Erythroblast (primary cell): Measurements from ENCODE around the gene KLKB1.
"Not testable (repeated sequence)": the region's sequence is repeated elsewhere in the genome, so short reads cannot be mapped to it uniquely, and the experiment has no call there.

Source experiments
- DNase-seq, 2 experiments: peaks; one replicate each; lab custom pipeline; 2025; lab: John Stamatoyannopoulos, UW
- GATA1 ChIP-seq: IDR thresholded peaks from 2 replicates; pipeline ENCODE4 v1.6.1; 2011; ENCODE audit warnings: low read depth, mild to moderate bottlenecking, control low read depth, low read length, moderate library complexity
- POLR2A ChIP-seq: IDR thresholded peaks from 2 replicates; pipeline ENCODE4 v1.6.1; 2011; ENCODE audit warnings: mild to moderate bottlenecking, low read length

KLKB1 gene

DNA sequence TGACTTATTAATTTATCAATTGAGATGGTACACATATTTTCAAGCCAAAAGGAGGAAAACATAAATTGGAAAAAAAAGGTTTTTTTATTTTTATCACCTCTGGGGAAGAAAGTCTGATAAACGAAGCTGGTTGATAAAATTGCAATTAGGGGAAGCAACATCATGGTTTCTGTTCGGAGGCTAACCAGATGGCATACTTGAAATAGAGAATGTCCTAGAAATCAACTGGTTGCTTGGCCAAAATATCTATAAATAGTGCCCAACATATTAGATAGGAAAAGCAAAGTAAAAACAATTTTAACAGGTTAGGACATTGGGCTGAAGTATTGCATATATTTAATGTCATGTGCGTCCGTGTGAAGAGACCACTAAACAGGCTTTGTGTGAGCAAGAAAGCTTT lies 14.3 kb downstream of the KLKB1 start:
- TF ChIP-seq GATA1 (no peak), POLR2A (no peak)
- DNase-seq: no peak

DNA sequence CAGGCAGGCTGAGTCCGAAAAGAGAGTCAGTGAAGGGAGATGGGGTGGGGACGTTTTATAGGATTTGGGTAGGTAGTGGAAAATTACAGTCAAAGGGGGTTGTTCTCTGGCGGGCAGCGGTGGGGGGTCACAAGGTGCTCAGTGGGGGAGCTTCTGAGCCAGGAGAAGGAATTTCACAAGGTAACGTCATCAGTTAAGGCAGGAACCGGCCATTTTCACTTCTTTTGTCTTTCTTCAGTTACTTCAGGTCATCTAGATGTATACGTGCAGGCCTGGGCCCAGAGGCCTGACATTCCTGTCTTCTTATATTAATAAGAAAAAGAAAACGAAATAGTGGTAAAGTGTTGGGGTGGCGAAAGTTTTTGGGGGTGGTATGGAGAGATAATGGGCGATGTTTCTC lies 14.7 kb downstream of the KLKB1 start:
- not testable (repeated sequence) for DNase-seq

DNA sequence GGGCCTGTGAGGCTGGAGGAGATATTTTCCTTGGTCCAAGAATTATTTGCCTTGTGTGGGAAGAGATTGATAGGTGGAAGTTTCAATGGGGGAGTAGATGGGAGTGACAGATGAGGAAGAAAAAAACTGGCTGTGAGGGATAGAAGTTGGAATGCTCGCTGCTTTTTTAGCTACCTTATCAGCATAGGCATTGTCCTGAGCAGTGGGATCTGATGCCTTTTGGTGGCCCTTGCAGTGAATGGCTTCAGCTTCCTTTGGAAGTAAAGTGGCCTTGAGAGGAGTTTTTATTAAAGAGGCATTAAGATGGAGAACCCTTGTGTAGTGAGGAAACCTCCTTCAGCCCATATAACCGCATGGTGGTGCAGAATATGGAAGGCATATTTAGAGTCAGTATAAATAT lies 16.0 kb downstream of the KLKB1 start:
- no peak for DNase-seq
- TF ChIP-seq GATA1 (no peak), POLR2A (no peak)

- no peak for DNase-seq
- TF ChIP-seq GATA1: no peak
- no peak for TF ChIP-seq POLR2A
Observed at GRCh38 chr4:186244835-186245234, 17.5 kb downstream of the KLKB1 start.

DNA sequence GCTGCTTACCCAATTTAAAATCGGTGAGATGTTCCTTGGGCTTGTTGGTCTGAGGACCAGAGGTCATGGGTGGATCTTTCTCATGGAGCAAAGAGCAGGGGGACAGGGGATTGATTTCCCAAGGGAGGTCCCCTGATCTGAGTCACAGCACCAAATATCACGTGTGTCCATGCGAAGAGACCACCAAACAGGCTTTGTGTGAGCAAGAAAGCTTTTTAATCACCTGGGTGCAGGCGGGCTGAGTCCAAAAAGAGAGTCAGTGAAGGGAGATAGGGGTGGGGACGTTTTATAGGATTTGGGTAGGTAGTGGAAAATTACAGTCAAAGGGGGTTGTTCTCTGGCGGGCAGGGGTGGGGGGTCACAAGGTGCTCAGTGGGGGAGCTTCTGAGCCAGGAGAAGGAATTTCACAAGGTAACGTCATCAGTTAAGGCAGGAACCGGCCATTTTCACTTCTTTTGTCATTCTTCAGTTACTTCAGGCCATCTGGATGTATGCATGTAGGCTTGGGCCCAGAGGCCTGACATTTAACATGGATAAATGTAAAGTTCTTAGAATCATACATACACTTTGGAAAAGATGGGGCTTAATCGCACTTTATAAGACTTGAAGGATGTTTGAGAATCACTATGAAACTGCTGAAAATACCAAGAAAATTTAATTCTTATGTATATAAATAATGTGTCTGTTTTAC lies 19.9 kb downstream of the KLKB1 start:
- DNase-seq: not testable (repeated sequence)

- TF ChIP-seq GATA1 (no peak), POLR2A (no peak)
- no peak for DNase-seq
Observed at GRCh38 chr4:186248643-186249042, 21.3 kb downstream of the KLKB1 start.

DNA sequence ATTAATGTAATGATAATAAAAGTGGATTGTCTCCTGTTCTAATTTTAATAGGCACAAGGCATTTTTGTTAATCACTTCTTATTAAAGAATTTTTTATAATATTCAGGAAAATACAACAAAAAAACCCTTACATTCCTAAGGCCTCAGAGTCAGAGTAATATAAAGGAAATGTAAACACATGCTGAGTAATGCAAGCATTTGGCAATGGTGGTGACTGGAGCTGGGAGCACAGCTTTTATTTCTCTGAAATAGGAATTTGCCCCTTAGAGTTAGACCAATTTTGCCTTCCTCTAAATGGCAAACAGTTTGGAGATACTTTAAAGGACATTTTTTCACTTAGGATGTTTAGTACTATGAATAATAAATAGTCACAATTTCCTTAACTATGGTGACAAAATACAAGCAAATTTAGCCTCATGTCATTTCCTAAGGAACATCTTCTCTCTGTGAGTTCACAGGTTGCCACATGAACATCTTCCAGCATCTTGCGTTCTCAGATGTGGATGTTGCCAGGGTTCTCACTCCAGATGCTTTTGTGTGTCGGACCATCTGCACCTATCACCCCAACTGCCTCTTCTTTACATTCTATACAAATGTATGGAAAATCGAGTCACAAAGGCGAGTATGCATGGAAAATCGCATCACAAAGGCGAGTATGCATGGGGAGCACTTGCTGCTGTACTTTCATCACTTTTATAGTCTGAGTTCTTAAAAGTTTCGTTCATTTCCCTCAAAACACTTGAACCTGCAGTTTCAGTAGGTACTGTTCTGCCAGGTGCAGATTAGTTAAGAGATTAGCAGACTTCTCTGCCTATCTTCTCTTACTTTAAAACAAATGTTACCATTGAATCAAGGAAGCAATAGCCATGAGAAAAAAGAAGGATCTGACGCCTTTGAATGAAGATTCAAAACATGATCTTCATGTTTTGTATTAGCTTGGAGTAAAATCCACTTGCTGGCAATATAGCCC lies 22.8 kb downstream of the KLKB1 start:
- no peak for TF ChIP-seq GATA1
- no peak for TF ChIP-seq POLR2A
- no peak for DNase-seq

DNA sequence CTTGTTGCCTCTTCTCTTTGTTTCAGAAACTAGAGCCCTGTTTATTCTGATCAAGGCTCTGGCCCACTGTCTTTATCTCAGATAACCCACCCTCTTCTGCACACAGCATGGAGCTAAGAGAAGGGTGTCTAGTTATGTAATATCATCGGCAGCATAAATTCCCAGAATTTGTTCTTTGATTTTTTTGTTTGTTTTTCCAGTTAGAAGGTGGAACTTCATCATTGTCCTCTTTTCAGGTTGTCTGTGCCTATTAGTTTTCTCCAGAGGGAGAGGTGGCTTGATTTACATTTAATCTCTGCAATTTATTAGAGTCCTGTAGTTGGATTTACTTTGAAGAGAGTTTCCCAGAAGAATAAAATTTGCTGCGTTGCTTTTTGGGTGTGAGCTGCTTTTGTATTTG lies 23.5 kb downstream of the KLKB1 start:
- no peak for DNase-seq
- TF ChIP-seq GATA1: no peak
- no peak for TF ChIP-seq POLR2A

- no peak for DNase-seq
- TF ChIP-seq GATA1 (no peak), POLR2A (no peak)
Observed at GRCh38 chr4:186255122-186255521, 27.8 kb downstream of the KLKB1 start.

GRCh38 chr4:186258216-186258811 lies 31.0 kb downstream of the KLKB1 start:
- TF ChIP-seq GATA1 (no peak), POLR2A (no peak)
- DNase-seq: no peak

GRCh38 chr4:186260117-186260503 lies 32.8 kb downstream of the KLKB1 start:
- no peak for TF ChIP-seq GATA1
- no peak for TF ChIP-seq POLR2A
- no peak for DNase-seq

GRCh38 chr4:186260504-186261448 lies 33.5 kb downstream of the KLKB1 start:
- TF ChIP-seq POLR2A (no peak), GATA1 (no peak)
- DNase-seq: no peak

DNA sequence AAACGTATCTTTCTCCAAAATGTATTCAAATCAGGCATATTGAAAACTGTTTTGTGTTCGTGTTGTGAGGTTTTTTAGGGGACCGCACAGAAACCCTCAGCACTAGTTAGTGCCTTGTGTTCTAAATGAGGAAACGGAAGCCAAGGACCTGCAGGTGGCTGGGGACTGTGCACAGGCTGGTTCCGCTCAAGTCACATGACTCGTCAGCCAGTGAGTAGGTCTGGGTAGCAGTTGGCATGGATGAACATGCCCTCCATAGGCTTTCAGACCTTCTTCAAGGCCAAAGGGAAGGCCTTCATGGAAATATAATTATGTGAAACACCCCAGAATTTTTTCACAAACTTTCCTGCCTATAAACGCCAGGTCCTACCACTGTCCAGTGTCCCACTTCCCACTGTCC lies 37.4 kb downstream of the KLKB1 start:
- DNase-seq: no peak

DNA sequence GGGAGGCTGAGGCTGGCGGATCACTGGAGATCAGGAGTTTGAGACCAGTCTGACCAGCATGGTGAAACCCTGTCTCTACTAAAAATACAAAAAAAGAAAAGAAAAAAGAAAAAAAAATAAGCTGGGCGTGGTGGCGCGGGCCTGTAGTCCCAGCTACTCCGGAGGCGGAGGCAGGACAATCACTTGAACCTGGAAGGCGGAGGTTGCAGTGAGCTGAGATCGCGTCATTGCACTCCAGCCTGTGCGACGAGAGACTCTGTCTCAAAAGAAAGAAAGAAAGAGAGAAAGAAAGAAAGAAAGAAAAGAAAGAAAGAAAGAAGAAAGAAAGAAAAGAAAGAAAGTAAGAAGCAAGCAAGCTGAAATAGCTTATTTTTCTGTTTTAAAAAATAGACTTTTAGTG lies 37.9 kb downstream of the KLKB1 start:
- not testable (repeated sequence) for DNase-seq

More for the DNA sequence above, 37.4 kb downstream of the KLKB1 start:
- TF ChIP-seq POLR2A (no peak), GATA1 (no peak)
